ENCODE measurements around the gene DUSP18. TPM values are rescaled to one million over a fixed set of nuclear protein-coding genes. Genes with fewer than 3 reads are reported as not detected.

The DUSP18 gene
- polyA plus RNA-seq, 2 of the 4 experiments (the other 2 are of a cell fraction) = 3.4 to 7.2 TPM

GRCh38 chr22:30636226-30637077 lies 31.2 kb downstream of the DUSP18 start (continued):
- TF ChIP-seq CTCF (IDR thresholded peaks at IDR 0.05) (no peak), MAFK (IDR thresholded peaks at IDR 0.05; ENCODE audit: partially characterized antibody) (no peak)

- FAIRE-seq (no peak), DNase-seq (ENCODE audit: low read depth in 1 of 2, low spot score in 1 of 2) (peak; percentile 71 to 86)
- CTCF ChIA-PET = interaction anchor here (0.6 to 6.0 kb wide), 28 partner anchors 8 to 482 kb away, joined by 3 to 129 read pairs (median 5); partner anchors contain the start of gene TCN2
These were observed 32.1 kb downstream of the DUSP18 start, which contains the start of gene SLC35E4 for GRCh38 chr22:30635273-30636225. TSS of gene SLC35E4 (plus strand) at chr22:30635781. CDS start at chr22:30636451, 670 bp downstream.

GRCh38 chr22:30634471-30635233 lies 33.0 kb downstream of the DUSP18 start:
- WGBS (ENCODE audit: missing lambda C conversion rate) = 0% methylated on average over 10 of the region's 29 CpGs
- CTCF ChIA-PET = interaction anchor here (0.6 to 6.0 kb wide), 39 partner anchors 9 to 483 kb away, joined by 3 to 129 read pairs (median 4); partner anchors contain the start of genes DUSP18 and TCN2
- Histone ChIP-seq H3K4me1 (peaks cover 21% of the 10 kb centered on the region), H3K9me3 (no peaks in the 10 kb centered on the region), H3K4me3 (peak overlapping the region; percentile 80), H3K27ac (peak overlapping the region; percentile 67 to 97), H3K4me2 (peak overlapping the region; percentile 99)
- TF ChIP-seq CTCF (IDR thresholded peaks at IDR 0.05) (peak; percentile 78), EHMT2 (IDR thresholded peaks at IDR 0.05; ENCODE audit: low read depth) (no peak), ELK1 (IDR thresholded peaks at IDR 0.05; ENCODE audit: low read depth, low read length) (no peak), MAX (IDR thresholded peaks at IDR 0.05) (peak; percentile 63), NR3C1 (IDR thresholded peaks at IDR 0.05) (no peak), SMC3 (IDR thresholded peaks at IDR 0.05) (peak; percentile 85), ZFP36 (IDR thresholded peaks at IDR 0.05; ENCODE audit: borderline replicate concordance, partially characterized antibody) (no peak), RAD21 (conservative IDR thresholded peaks at IDR 0.05 in 1 of 2, IDR thresholded peaks at IDR 0.05 in 1 of 2) (peak; percentile 79 to 81)
- ATAC-seq = peak; percentile 81 to 84
- peak; percentile 86 to 88 for DNase-seq (ENCODE audit: low read depth in 1 of 2, low spot score in 1 of 2)
- POLR2A ChIA-PET = interaction anchor here (1.0 to 2.1 kb wide), 2 partner anchors 28 to 121 kb away, joined by 3 to 10 read pairs; partner anchors contain the start of gene TCN2
- no peak for FAIRE-seq

More at GRCh38 chr22:30635273-30636225, 32.1 kb downstream of the DUSP18 start, which contains the start of gene SLC35E4:
- H3K4me2 ChIP-seq = peak within 1 kb of the TSS; percentile 99
- ATAC-seq = peak; percentile 84 to 91
- TF ChIP-seq RAD21 (conservative IDR thresholded peaks at IDR 0.05 in 1 of 2, IDR thresholded peaks at IDR 0.05 in 1 of 2) (no peak), POLR2A (IDR thresholded peaks at IDR 0.05; ENCODE audit: low read length) (peak; percentile 70), TP53 (CRISPR knock-in tag; IDR thresholded peaks at IDR 0.05) (no peak), HMGXB4 (CRISPR knock-in tag; IDR thresholded peaks at IDR 0.05; ENCODE audit: borderline replicate concordance) (no peak), ZC3H11A (IDR thresholded peaks at IDR 0.05) (no peak), CEBPB (IDR thresholded peaks at IDR 0.05) (no peak), POLR2AphosphoS2 (conservative IDR thresholded peaks at IDR 0.05; ENCODE audit: low read length) (no peak), BHLHE40 (IDR thresholded peaks at IDR 0.05; ENCODE audit: low read depth, low read length) (no peak), JUN (IDR thresholded peaks at IDR 0.05) (0 out of 5 replicates have a peak, but pooled peaks of 1 of the 2 experiments have one; percentile 34), FOSL2 (IDR thresholded peaks at IDR 0.05) (no peak), FOSL2 (CRISPR knock-in tag; IDR thresholded peaks at IDR 0.05) (no peak), KDM1A (IDR thresholded peaks at IDR 0.05; ENCODE audit: low read depth) (no peak), RNF2 (IDR thresholded peaks at IDR 0.05; ENCODE audit: borderline replicate concordance, low read depth) (no peak), CBX8 (IDR thresholded peaks at IDR 0.05) (no peak), MAX (IDR thresholded peaks at IDR 0.05) (peak; percentile 22), MAFK (IDR thresholded peaks at IDR 0.05; ENCODE audit: partially characterized antibody) (no peak), PHF8 (IDR thresholded peaks at IDR 0.05; ENCODE audit: borderline replicate concordance, low read depth) (peak; percentile 44; the same call in 1 of the 2 replicates), KDM5A (IDR thresholded peaks at IDR 0.05) (no peak), RFX5 (IDR thresholded peaks at IDR 0.05) (no peak)
- H3K4me1 ChIP-seq = peaks cover 21% of the 10 kb centered on the region
- POLR2A ChIA-PET = interaction anchor here (0.9 to 2.1 kb wide), 3 partner anchors 29 to 120 kb away, joined by 3 to 10 read pairs (median 3); partner anchors contain the start of genes DUSP18 and TCN2
- WGBS (ENCODE audit: missing lambda C conversion rate) = 4% methylated on average over 18 of the region's 75 CpGs
- no peaks in the 10 kb centered on the region for H3K9me3 ChIP-seq
- peak within 1 kb of the TSS; percentile 88 to 97 for H3K27ac ChIP-seq
- peak within 1 kb of the TSS; percentile 80 for H3K4me3 ChIP-seq

Data from A549 (cell line).